MM.1S (cell line): ENCODE measurements around the gene CYP4B1.
"Not testable (repeated sequence)": the region's sequence is repeated elsewhere in the genome, so short reads cannot be mapped to it uniquely, and the experiment has no call there.

ENCODE experiments used
- CTCF ChIP-seq: fragments of 300-600 bp; sonication (generic); IDR thresholded peaks from 2 replicates; pipeline ENCODE4 v1.5.1; 2016; ENCODE audit warnings: antibody characterized with exemption, low read length, mixed read lengths
- EZH2 ChIP-seq: fragments of 300-600 bp; sonication (generic); optimal IDR thresholded peaks from 2 replicates; pipeline ENCODE3; 2017; ENCODE audit warnings: low read depth, mild to moderate bottlenecking, antibody characterized with exemption, low read length, mixed read lengths
- EZH2phosphoT487 ChIP-seq: fragments of 300-600 bp; sonication (generic); IDR thresholded peaks from 2 replicates; pipeline ENCODE4 v1.6.1; 2018; ENCODE audit warnings: antibody characterized with exemption, low read length

- not testable (repeated sequence) for TF ChIP-seq EZH2, CTCF, EZH2phosphoT487
Observed at GRCh38 chr1:46778456-46778855, 20.4 kb upstream of the CYP4B1 start.
